Suprapubic skin (tissue), 3 donors: ENCODE results near the gene TMEM95.

Experiments used
- CTCF ChIP-seq, 2 donors: fragments of 200-600 bp in 1 of 2; fragments of 450-650 bp in 1 of 2; sonication (generic) in 1 of 2; IDR thresholded peaks; one replicate each; pipeline ENCODE4 v1.5.1; 2016 to 2019; ENCODE audit warnings: antibody characterized with exemption in 2 of 2, mild to moderate bottlenecking in 1 of 2, moderate library complexity in 1 of 2
- POLR2A ChIP-seq, 2 donors: fragments of 450-650 bp; IDR thresholded peaks; one replicate each; pipeline ENCODE4 v1.6.1; 2017; ENCODE audit warnings: antibody characterized with exemption in 2 of 2, mild to moderate bottlenecking in 2 of 2, moderate library complexity in 2 of 2

- TF ChIP-seq POLR2A (IDR thresholded peaks at IDR 0.05) (no peak), CTCF (IDR thresholded peaks at IDR 0.05) (no peak)
Measured at GRCh38 chr17:7348478-7349242, 6.3 kb upstream of the TMEM95 start.
